Cerebellar nuclear complex (tissue), 1 donor: Measurements from ENCODE around the gene ERN2.

Experiments
- DNase-seq, 2 experiments: peaks; one replicate each; lab custom pipeline; 2025; lab: John Stamatoyannopoulos, UW

Gene ERN2

DNA sequence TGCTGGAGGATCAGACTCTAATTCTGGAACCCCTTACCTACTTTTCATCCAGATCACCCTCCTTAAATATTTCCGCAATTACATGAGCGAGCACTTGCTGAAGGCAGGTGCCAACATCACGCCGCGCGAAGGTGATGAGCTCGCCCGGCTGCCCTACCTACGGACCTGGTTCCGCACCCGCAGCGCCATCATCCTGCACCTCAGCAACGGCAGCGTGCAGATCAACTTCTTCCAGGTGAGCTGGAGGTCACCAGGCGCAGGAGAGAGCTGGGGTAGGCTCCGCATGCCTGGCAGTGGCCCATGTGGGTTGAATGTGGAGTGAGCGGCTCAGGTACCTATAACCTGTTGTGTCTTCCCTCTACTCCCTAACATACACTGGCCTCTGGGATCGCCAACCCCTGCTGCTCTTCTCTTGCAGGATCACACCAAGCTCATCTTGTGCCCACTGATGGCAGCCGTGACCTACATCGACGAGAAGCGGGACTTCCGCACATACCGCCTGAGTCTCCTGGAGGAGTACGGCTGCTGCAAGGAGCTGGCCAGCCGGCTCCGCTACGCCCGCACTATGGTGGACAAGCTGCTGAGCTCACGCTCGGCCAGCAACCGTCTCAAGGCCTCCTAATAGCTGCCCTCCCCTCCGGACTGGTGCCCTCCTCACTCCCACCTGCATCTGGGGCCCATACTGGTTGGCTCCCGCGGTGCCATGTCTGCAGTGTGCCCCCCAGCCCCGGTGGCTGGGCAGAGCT is 23.4 kb downstream of the ERN2 start:
- DNase-seq, result no peak

DNA sequence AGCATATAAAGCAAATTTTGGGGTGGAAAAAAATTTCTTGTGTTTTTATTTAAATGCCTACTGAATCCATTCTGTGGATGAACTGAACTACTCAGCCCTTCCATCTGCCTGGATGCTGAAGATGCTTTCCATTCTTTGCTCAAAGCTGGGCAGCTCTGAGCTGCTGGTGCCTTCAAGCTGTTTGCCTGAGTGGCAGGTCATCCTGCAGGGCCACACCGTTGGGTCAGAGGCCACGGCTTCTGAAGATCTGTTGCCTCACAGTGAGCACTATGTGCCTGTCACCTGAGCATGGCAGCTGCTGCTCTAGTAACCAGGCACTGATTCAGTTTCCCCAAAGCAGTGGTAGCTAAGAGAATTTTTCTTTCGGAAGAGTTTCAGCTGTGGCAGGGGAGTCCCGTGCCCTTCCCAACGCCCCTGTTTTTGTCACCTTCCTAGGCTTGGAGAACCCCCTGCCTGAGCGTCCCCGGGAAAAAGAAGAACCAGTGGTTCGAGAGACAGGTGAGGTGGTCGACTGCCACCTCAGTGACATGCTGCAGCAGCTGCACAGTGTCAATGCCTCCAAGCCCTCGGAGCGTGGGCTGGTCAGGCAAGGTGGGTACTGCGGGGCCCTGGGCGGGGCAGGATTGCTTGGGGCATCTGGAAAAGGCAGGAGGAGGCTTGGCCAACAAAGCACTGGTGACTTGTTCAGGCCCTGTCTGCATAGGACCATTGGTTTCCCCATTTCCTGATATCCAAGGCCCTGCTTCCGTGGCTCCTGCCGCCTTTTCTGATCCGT is 25.8 kb downstream of the ERN2 start:
- DNase-seq, result no peak

DNA sequence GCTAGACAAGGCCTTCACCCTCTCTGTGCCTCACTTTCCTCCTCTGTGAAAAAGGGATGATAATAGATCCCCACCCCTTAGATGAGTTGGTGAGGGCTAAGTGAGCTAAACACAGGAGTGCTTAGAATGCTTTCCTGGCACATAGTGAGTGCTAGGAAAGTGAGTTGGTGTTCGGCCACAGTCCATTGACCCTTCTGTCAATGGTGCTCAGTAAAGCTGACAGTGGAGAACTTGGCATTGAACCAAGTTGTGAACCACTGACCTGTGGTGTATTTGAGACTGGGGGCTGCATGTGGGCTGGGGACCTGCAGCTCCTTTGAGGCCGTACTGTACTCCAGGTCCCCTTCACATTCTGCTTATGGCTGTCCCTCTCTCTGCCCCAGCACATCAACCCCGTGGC is 29.5 kb downstream of the ERN2 start:
- DNase-seq, result no peak

DNA sequence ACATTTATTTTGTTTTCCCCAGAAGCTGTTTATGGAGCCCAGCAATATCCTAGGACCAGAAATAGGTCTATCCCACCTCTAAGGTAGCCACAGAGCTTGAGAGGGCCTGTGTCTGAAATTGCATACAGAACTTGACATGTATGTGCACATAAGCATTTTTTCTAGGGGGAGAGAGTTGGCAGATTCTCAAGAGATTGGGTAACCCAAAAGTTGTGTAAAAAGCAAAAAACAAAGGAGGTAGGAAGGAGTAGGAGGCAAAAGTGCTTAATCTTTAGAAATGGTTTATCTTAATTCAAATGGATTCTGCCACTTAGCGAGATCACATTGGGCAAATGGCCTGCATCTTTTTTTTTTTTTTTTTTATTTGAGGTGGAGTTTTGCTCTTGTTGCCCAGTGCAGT is 30.8 kb downstream of the ERN2 start:
- DNase-seq, result no peak

DNA sequence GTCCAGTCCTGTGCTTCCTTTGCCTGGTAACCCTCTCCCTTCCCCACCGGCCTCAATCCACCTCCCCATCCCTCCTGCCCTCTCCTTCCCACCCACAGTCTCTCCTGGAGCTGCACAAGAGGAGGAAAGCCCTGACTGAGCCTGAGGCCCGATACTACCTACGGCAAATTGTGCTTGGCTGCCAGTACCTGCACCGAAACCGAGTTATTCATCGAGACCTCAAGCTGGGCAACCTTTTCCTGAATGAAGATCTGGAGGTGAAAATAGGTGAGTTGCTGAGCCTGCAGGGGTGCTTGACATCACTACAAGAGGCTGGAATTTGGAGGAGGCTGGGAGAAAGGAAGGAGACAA is 33.1 kb downstream of the ERN2 start:
- no peak for DNase-seq

DNA sequence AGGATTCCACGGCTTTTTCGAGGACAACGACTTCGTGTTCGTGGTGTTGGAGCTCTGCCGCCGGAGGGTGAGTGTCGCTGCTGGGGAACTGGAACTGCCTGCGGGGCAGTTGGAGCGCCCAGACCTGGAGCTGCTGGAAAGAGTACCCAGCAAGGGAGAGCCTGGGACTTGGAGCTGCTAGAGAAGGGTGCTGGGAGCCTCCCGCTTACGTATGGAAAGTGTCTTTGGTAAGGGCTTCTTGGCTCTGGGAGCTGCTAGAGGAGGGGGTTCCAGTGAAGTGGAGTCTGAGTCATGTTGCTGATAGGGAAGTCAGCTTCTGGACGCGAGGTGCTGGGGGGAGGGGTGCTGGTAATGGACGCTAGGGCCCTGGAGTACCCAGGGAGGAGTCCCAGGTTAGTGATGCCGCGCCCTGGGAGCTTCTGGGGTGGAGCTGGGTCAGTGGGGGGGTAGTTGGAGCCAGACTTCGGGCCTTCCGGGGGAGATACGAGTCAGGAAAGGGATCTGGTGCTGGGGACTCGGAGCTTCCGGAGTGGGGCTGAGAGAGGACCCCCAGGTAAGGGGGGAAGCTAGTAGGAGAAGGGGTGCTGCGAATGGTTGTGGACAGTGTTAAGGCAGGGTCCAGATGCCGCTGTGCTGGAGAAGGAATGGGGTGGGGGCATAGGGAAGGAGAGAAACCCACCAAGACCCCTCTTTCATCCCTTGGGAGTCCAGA is 33.6 kb downstream of the ERN2 start:
- no peak for DNase-seq

DNA sequence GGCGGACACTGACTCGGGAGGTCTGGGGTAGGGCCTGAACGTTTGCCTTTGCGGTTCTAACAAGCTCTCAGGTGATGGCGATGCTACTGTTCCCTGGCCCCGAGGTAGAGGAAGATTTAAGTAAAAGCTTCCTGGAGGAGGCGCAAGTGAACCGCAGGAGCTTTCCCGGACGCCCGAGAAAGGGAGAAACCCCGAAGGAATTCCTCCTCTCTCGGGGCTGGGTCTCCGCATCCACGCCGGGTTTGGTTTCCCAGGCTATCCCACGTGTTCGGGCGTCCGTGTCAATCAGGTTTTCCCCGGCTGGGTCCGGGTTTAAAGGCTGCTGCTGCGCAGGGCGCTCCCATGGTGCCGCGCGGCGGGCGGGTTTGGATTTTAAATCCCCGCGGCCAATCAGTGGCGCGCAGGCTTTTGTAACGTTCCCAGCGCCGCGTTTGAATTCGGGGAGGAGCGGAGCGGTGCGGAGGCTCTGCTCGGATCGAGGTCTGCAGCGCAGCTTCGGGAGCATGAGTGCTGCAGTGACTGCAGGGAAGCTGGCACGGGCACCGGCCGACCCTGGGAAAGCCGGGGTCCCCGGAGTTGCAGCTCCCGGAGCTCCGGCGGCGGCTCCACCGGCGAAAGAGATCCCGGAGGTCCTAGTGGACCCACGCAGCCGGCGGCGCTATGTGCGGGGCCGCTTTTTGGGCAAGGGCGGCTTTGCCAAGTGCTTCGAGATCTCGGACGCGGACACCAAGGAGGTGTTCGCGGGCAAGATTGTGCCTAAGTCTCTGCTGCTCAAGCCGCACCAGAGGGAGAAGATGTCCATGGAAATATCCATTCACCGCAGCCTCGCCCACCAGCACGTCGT is 34.4 kb downstream of the ERN2 start, which contains the start of gene PLK1:
Gene PLK1 (plus strand): TSS at position 460 of the 844 bp plus-strand sequence. CDS start 44 bp downstream, at position 504.
- DNase-seq, result peak in 1 of 2 experiments; percentile 1

DNA sequence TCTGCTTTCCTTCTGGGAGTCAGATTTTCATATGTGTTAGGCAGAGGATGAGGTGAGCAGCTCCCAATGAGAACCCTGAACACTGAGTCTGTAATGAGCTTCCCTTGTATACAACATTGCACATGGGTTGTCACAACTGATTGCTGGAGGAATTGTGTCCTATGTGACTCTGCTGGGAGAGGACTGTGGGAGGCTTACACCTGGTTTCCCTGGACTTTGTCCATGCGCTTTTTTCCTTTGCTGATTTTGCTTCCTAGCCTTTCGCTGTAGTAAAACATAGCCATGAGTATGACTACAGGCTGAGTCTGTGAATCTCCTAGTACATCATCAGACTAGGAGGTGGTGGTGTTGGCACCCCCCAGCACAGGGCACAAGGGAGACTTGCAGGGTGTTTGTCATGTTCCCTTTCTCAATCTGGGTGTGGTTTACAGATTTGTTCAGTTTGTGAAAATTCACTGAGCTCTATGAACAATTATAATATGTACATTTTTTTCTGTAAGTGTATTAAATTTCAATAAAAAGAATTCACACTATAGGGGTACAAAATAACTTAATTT is 36.0 kb downstream of the ERN2 start:
- no peak for DNase-seq

DNA sequence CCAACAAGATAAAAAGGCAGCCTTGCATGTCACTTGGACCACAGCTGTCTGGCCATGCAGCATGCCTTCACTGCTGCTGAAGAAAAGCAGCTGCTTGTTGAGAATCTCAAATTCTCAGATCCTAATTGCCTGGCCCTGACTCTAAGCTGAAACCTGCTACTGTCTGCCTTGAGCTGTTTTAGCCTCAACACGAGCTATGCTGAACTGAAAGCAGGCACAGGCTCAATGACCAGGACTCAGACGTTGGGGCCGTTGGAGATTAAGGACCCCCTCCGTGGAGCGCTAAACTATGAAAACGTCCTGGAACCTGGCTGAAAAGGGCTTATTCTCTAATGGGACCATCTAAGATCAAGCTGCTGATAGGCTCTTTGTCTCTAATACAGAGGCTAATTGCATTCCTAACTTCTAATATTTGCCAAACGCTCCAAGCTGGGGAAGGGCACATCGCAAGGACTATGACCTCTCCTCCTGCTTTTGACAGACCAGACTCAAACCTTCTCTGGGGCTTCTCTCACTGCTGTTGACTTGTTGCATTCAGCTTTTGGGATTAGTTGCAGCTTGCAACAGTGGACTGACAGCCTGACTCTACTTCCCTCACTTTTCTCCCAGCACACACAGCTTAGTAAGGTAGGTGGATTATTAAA is 38.9 kb downstream of the ERN2 start:
- no peak for DNase-seq

DNA sequence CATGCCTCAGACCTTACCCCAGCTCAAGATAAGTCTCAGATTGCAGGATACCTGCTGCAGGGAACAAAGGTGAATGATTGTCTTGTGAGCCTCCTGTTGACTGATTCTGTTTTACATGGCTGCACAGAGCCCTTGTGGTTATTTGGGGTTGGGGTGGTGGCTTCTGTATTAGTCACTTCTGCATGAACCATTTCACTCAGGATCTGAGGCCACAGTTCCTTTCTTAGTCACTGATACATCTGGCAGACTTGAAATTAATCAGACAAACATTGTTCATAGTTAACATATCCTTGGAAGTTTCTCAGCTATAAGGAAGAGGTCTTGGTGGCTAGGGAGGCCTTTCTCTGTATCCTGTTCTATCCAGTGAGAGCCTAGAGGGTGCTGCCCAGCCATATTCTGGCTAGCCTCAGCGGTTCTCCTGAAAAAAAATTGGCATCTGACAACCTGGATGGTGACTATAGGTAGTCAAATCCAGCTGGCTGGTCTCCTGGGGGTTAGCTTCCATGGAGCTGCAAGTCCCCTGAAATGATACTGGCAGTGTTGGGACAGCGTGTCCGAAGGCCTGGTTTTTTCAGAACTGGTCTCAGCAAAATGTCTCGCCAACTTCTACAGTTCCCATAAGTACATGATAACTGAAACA is 42.8 kb downstream of the ERN2 start:
- no peak for DNase-seq

DNA sequence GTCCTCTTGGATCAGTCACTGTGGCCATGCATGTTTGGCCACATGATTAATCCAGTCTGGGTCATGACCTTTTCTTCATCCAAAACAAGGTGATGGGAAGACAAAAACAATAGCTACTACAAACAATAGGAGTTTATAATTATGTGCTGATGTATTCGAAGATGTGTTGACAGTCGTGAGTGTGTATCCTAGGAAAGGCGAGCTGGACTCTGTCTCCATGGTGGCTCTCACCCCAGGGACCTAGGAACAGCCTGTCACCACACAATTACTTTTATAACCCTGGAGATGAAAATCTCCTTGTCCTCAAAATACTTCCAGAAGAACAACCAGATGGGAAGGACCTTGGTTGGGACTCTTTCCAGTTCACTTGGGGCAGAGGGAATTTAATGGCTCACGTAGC is 44.1 kb downstream of the ERN2 start:
- no peak for DNase-seq

DNA sequence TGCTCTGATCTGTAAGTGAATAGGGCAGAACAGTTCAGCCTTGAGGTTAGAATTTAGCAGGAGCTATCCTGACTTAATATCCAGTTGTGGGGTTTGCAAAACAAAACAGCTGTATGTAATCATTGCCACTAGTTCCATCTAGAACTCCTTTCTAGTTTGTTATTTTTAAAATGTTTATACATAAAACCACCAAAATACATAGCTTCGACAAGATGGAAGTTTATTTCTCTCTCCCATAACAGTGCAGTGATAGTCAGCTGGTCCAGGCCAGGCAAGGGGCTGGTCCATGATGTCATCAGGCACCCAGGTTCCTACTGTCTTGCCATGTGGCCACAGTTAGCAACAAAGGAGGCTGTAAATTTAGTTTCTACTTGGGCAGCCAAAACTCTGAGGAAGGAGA is 44.8 kb downstream of the ERN2 start:
- DNase-seq, result no peak

DNA sequence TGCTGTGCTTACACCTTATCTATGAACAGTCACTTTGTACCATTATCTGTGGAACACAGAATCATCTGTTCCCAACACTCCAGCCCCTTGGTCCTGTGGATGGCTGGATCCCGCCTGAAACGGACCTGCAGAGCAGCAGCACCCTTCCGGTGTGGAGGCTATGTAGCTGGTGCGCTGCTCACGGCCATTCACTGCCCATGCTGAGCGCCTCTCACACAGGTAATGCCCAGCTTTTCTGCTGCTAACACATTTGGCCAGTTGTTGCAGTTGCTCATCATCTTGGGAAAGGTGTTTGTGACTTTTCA is 45.7 kb downstream of the ERN2 start:
- DNase-seq, result no peak

DNA sequence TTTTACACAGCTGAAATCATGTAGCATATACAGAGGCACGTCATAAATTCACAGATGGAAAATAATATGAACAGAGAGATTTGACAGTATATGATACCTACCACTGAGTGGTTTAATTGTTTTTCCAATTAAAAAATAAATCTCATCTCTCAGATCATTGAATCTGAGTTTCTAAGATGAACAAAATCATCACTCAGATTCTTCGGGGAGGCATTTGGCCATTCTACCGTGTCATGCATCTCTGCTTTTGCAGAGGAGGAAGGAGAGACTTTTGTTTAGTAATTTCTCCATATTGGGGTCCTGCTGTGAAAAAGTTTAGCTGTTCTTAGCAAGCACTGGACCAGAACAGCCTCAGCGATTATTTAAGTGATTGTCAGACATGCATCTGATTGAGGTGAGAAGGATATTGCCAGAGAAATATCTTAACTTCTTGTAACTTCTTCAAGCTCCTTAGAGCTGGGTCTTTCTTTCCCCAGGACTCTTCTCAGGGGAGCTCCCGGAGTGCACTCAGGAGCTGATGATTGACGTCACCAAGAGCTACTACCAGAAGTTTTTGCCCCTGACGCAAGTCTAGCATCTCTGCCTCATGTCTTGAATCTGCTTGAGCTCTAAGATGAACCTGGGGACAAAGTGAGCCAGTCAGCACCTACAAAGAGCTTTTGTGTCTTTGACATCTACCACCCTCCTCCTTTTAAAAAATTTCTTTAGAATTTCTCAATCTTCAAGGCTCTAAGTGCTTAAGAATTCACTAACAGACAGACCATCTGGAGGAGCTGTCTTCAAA is 46.3 kb downstream of the ERN2 start:
- no peak for DNase-seq

DNA sequence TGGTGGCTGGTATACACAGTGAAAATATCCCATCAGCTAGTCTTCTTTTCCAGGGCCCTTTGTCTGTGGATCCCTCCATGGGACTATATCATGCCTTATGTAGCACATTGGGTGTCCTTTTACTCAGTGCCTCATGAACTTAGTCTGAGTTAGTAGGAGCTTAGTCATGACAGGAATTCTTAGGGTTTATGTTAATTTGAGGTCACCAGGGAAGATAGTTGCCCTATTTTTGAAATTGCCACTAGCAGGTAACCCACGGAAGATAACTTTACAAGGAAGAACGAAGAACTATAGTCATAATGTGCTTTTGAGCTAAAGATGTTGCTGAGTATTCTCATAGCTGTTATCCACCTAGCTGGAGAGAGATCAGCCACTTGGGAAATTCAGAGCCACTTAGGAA is 49.1 kb downstream of the ERN2 start:
- no peak for DNase-seq

DNA sequence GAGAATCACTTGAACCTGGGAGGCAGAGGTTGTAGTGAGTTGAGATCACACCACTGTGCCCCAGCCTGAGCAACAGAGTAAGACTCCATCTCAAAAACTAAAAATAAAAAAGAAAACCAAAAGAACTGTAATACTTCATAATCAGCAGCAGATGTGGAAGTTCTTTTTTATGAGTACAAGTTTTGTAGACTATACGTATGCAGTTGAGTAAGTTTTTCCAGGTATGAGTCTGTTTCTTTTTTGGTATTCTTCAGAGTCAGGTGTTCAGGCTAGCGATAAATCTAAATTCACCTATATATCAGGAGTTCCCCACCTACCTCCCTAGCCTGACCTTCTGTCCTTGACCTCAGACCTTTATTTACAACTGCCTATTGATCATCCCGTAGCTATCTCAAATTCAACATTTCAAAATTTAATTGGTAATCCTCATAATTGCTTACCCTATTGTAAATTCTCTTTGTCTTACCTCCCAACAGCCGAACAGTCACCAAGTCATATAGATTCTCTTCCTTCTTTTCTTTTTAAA is 61.0 kb downstream of the ERN2 start:
- DNase-seq, result no peak

DNA sequence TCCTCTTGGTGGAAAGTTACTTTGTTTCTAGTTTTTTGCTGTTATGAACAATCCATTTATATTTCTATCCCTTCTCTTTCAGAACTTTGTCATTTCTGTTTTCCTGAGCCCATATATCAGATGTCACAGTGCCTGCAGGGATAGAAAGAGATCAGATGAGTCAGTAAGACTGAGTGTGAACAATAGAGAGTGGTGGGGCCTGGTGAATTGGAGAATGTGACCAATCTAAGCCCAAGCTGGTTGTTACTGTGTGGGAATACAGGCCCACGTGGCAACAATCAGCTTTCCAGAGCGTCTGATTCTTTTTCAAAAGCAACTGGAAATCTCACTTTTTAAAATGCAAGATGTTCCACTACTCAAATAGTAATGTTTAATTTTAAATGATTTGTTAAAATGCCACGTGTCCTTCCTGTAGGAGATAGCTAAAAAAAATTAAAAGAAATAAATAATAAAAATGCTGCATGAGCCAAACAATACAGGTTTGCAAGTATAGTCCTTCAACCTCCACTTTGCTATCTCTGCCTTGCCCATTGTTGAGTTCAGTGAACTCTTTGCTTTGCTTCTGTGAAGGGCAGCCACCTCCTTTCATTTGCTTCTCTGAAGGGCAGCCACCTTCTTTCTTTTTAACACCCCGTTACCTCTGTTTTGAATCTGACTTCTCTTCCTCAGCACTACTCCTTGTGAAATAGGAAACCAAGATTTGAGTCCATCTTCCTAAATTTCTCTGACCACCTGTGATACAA is 62.2 kb downstream of the ERN2 start:
- no peak for DNase-seq

DNA sequence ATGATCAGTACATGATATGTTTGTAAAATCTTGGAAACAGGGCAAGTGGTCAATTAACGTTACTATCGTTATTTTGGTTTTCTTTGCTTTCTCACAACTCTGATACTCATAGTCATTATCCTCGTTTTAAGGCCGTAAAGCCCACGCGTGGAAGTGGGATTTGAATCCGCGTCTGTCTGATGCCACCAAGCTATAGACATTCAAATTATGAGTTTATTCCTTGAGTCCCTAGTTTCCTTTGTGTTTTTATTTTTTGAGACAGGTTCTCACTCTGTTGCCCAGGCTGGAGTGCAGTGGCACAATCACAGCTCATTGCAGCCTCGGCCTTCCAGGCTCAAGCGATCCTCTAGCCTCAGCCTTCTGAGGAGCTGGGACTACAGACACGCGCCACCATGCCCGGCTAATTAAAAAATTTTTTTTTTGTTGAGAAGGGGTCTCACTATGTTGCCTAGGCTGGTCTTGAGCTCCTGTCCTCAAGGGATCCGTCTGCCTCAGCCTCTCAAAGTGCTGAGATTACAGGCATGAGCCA is 70.7 kb downstream of the ERN2 start:
- no peak for DNase-seq
